PC-9 (cell line): Measurements from ENCODE around the gene CHAF1B.

Source experiments
- CTCF ChIP-seq: fragments of 200-600 bp; sonication (generic); conservative IDR thresholded peaks from 2 replicates; pipeline ENCODE4 v1.6.1; 2017; ENCODE audit warnings: mixed run types, antibody characterized with exemption, mild to moderate bottlenecking, moderate library complexity
- EZH2 ChIP-seq: fragments of 200-600 bp; sonication (generic); IDR thresholded peaks from 2 replicates; pipeline ENCODE4 v1.8.0; 2017; ENCODE audit warnings: antibody characterized with exemption, low read depth

GRCh38 chr21:36454093-36454531 is 68.9 kb downstream of the CHAF1B start:
- TF ChIP-seq CTCF (no peak), EZH2 (no peak)
